Activated T-helper 17 cell treated with anti-CD3 and anti-CD28 coated beads, Interleukin-2, amount 50 U/mL, for 72 hours (primary cell): ENCODE data around the gene ACTR6. TPM values are rescaled to one million over a fixed set of nuclear protein-coding genes. Genes with fewer than 3 reads are reported as not detected.
"Not testable (repeated sequence)": the region's sequence is repeated elsewhere in the genome, so short reads cannot be mapped to it uniquely, and the experiment has no call there.

ENCODE experiments used
- ATAC-seq: fragments of 150-1000 bp; cut with Tn5 transposase; replicated peaks from 2 replicates; pipeline ENCODE4 v1.10.0; 2021; ENCODE audit warnings: mild to moderate bottlenecking, moderate library complexity
- H3K27ac Mint-ChIP-seq: one replicate; pipeline ENCODE4 v1.8.0; 2022; ENCODE audit warnings: mixed read lengths
- H3K27me3 Mint-ChIP-seq: one replicate; pipeline ENCODE4 v1.8.0; 2022; ENCODE audit warnings: mixed read lengths
- H3K36me3 Mint-ChIP-seq: one replicate; pipeline ENCODE4 v1.8.0; 2022; ENCODE audit warnings: low read depth, mild to moderate bottlenecking, mixed read lengths
- H3K4me1 Mint-ChIP-seq: one replicate; pipeline ENCODE4 v1.8.0; 2022; ENCODE audit warnings: mixed read lengths
- H3K4me3 Mint-ChIP-seq: one replicate; pipeline ENCODE4 v1.8.0; 2022; ENCODE audit warnings: mild to moderate bottlenecking, mixed read lengths
- H3K9me3 Mint-ChIP-seq: one replicate; pipeline ENCODE4 v1.8.0; 2022; ENCODE audit warnings: mixed read lengths
- total RNA-seq, 2 donors: library from RNA; stranded (reverse); gene quantifications; one replicate each; pipeline ENCODE4 v1.2.3, GENCODE V29; 2022

Gene ACTR6
- total RNA-seq, 2 donors from 2014 or later: 31.0 to 40.6 TPM

DNA sequence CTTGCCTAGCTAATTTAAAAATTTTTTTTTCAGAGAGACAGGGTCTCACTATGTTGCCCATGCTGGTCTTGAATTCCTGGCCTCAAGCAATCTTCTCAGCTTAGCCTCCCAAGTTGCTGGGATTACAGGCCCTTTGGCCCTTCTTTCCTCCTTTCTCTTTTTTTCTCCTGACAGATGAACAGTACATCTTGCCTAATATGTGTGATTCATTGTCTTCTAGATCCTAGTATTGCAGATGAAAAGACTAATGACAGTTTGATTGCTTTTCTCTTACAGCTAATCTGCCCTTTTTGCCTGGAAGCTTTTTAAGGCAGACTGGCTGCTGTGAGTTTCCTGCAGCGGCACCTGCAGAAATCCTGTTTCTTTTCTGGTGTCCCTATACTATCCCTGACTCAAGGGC, 54.3 kb downstream of the ACTR6 start:
- Mint-ChIP-seq H3K4me1 (no peaks in the 10 kb centered on the region), H3K36me3 (no peaks in the 10 kb centered on the region), H3K27ac (no peak overlapping the region), H3K9me3 (no peaks in the 10 kb centered on the region), H3K4me3 (no peak overlapping the region), H3K27me3 (no peaks in the 10 kb centered on the region)
- no peak for ATAC-seq

- H3K27ac Mint-ChIP-seq: no peak overlapping the region
- H3K4me3 Mint-ChIP-seq: no peak overlapping the region
- no peaks in the 10 kb centered on the region for H3K4me1 Mint-ChIP-seq
- ATAC-seq: no peak
- H3K27me3 Mint-ChIP-seq: no peaks in the 10 kb centered on the region
- no peaks in the 10 kb centered on the region for H3K9me3 Mint-ChIP-seq
- no peaks in the 10 kb centered on the region for H3K36me3 Mint-ChIP-seq
Observed at GRCh38 chr12:100258127-100258526, 57.5 kb downstream of the ACTR6 start.

DNA sequence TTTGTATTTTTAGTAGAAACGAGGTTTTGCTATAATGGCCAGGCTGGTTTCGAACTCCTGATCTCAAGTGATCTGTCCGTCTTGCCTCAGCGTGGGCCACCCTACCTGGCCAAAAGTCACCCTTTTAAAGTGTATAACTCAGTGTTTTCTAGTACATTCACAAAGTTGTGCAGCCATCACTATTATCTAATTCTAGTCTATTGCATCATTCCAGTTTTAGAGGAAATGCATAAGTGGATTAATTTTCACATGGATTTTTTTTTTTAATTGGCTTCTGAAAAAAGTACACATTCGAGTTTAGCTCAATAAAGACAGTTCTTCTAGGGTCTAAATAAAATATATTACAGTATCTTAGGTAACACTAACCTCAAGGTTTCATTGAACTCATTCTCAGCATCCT, 62.5 kb downstream of the ACTR6 start:
- no peak for ATAC-seq
- Mint-ChIP-seq H3K27ac (no peak overlapping the region), H3K36me3 (no peaks in the 10 kb centered on the region), H3K27me3 (no peaks in the 10 kb centered on the region), H3K4me1 (peaks cover 5% of the 10 kb centered on the region), H3K9me3 (no peaks in the 10 kb centered on the region), H3K4me3 (no peak overlapping the region)

GRCh38 chr12:100265107-100265506, 64.5 kb downstream of the ACTR6 start:
- not testable (repeated sequence) for H3K9me3 Mint-ChIP-seq, H3K36me3 Mint-ChIP-seq, H3K27me3 Mint-ChIP-seq, H3K27ac Mint-ChIP-seq, ATAC-seq
- H3K4me3 Mint-ChIP-seq: peak overlapping the region; percentile 94
- peaks cover 19% of the 10 kb centered on the region for H3K4me1 Mint-ChIP-seq

GRCh38 chr12:100265732-100266584, 65.3 kb downstream of the ACTR6 start:
- Mint-ChIP-seq H3K9me3 (no peaks in the 10 kb centered on the region), H3K4me3 (peak overlapping the region; percentile 94), H3K27me3 (no peaks in the 10 kb centered on the region), H3K27ac (peak overlapping the region; percentile 92), H3K36me3 (no peaks in the 10 kb centered on the region), H3K4me1 (peaks cover 19% of the 10 kb centered on the region)
- ATAC-seq: peak; percentile 1

DNA sequence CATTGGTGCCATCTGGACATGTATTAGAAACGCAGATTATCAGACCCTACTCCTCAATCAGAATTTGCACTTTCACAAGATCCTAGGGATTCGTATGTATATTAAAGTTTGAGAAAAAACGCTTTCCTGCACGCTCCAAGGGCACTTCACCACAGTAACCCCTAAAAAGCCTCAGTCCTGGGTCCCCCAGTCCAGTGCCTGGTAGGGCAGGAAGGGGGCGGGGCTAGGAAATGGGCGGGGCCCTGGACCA, 65.9 kb downstream of the ACTR6 start:
- peak; percentile 90 for ATAC-seq
- peak overlapping the region; percentile 92 for H3K27ac Mint-ChIP-seq
- no peaks in the 10 kb centered on the region for H3K27me3 Mint-ChIP-seq
- peak overlapping the region; percentile 94 for H3K4me3 Mint-ChIP-seq
- H3K9me3 Mint-ChIP-seq: no peaks in the 10 kb centered on the region
- peaks cover 19% of the 10 kb centered on the region for H3K4me1 Mint-ChIP-seq
- H3K36me3 Mint-ChIP-seq: no peaks in the 10 kb centered on the region

DNA sequence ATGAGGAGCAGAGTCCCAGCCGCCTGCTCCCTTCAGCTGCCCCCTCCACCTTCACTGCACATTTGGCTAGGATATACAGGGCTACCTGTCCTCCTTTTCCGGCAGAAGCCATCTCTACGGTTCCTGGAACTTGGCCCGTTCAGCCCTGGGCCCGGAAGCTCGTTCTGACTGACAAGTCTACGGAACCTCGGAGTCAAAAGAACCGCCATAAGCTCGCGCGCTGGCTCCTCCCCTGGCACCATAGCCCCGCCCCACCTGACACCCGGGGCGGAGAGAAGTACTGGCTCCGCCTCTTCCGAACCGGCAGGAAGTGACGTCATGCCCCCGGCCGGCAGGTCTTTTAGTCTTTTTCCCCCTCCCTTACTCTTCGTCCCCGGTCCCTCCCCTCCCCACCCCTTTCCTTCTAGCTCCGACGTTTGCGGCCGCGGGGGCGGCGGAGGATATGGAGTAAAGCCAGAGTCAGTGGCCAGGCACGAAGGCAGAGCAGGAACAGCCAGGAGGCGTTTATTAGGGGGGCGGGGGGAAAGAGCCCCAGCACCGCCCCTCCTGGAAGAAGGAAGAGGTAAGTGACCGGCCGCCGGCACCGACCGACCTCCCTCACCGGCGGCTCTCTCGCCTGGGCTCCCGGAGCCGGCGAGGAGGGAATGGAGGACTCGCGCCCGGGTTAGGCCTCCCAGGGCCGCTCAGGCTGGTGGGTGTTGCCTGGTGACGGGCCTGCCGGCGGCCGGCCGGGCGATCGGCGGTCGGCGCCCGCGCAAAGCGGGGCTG, 66.4 kb downstream of the ACTR6 start, which contains the start of the genes DEPDC4 and SCYL2:
DEPDC4 (minus strand) TSS at position 245 of the 768 bp plus-strand sequence; CDS start at position 242, 3 bp downstream.
SCYL2 (plus strand) TSS at position 343 of the 768 bp plus-strand sequence. CDS start 15,794 bp downstream, outside the sequence.
- peaks cover 19% of the 10 kb centered on the region for H3K4me1 Mint-ChIP-seq
- H3K9me3 Mint-ChIP-seq: no peaks in the 10 kb centered on the region
- no peaks in the 10 kb centered on the region for H3K27me3 Mint-ChIP-seq
- ATAC-seq: peak; percentile 94
- peak within 1 kb of the TSS; percentile 94 for H3K4me3 Mint-ChIP-seq
- H3K27ac Mint-ChIP-seq: peak within 1 kb of the TSS; percentile 92
- no peaks in the 10 kb centered on the region for H3K36me3 Mint-ChIP-seq

DNA sequence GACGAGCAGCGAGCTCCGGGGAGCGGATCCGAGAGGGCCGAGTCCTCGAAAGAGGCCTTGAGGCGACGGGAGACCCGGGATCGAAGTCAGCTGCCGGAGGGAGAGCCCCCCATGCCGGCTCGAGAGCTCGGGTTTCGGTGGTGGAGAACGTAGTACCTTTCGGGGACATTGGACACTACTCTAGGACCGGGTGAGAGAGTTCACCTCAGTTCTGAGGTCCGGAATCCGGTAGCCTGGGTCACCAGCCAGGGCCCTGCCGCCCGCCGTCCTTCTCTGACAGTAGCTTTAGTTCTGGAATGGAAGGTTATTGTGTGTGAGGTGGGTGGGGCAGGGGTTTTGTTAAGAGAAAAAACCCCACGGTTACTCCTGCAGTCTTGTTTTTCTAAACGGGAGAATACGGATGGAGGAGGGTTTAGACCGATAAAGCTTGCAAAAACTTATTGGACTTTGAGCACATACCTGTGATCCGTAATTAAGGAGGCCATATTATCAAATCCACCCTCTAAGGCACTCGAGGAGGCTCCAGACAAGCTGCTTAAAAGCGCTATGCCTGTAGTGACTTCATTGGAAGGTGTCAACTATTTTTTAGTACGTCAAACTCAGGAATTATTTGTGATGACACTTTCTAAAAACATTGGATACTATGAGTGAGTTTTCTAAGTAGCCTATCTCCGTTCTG, 67.1 kb downstream of the ACTR6 start:
- peak overlapping the region; percentile 94 for H3K4me3 Mint-ChIP-seq
- H3K27ac Mint-ChIP-seq: peak overlapping the region; percentile 92
- H3K27me3 Mint-ChIP-seq: no peaks in the 10 kb centered on the region
- peaks cover 19% of the 10 kb centered on the region for H3K4me1 Mint-ChIP-seq
- no peaks in the 10 kb centered on the region for H3K36me3 Mint-ChIP-seq
- ATAC-seq: no peak
- no peaks in the 10 kb centered on the region for H3K9me3 Mint-ChIP-seq

GRCh38 chr12:100268835-100269564, 68.4 kb downstream of the ACTR6 start:
- peaks cover 30% of the 10 kb centered on the region for H3K4me1 Mint-ChIP-seq
- H3K9me3 Mint-ChIP-seq: no peaks in the 10 kb centered on the region
- H3K27me3 Mint-ChIP-seq: no peaks in the 10 kb centered on the region
- peak overlapping the region; percentile 94 for H3K4me3 Mint-ChIP-seq
- no peaks in the 10 kb centered on the region for H3K36me3 Mint-ChIP-seq
- ATAC-seq: no peak
- H3K27ac Mint-ChIP-seq: peak overlapping the region; percentile 92

DNA sequence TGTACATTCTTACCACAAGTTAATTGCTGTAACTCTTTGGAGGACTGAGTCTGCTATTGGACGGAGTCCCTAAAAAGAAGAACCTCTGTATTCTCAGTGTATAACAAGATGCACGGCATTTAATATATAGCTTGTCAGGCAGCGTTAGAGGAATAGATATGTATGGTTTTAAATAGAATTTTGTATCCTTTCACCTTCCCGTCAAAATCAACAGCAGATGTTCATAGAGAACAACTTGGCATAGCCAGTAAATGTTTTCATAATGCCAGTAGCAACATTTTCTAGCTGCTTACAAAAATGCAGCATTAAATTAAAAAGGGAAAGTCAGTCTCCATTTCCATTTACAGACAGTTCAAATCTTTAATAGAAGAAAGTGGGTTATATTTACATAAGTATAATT, 73.2 kb downstream of the ACTR6 start:
- Mint-ChIP-seq H3K4me3 (no peak overlapping the region), H3K27ac (no peak overlapping the region), H3K4me1 (peaks cover 24% of the 10 kb centered on the region), H3K36me3 (peaks cover 9% of the 10 kb centered on the region), H3K9me3 (no peaks in the 10 kb centered on the region), H3K27me3 (no peaks in the 10 kb centered on the region)
- ATAC-seq: no peak

Other genes starting within 250 kb of the ACTR6 start
- gene ANKS1B, start 215.9 kb upstream of the ACTR6 start, total RNA-seq: 1 to 10 TPM; 1.8 to 2.0 TPM
- gene BLTP3B, start 57.9 kb upstream of the ACTR6 start, total RNA-seq: 10 to 100 TPM; 45.6 to 51.1 TPM
- gene DEPDC4, start 66.3 kb downstream of the ACTR6 start, total RNA-seq: 1 to 10 TPM; 2.4 TPM
- gene SCYL2, start 66.4 kb downstream of the ACTR6 start, total RNA-seq: 10 to 100 TPM; 18.7 to 31.2 TPM
- gene SLC17A8, start 156.3 kb downstream of the ACTR6 start, total RNA-seq: not detected